Breast epithelium (tissue), 3 donors: ENCODE data around the gene AKT3.

Source experiments
- CTCF ChIP-seq, 3 donors: fragments of 450-650 bp; IDR thresholded peaks; one replicate each; pipeline ENCODE4 v1.5.1; 2016 to 2017; ENCODE audit warnings: antibody characterized with exemption in 3 of 3, mild to moderate bottlenecking in 3 of 3, moderate library complexity in 3 of 3
- POLR2A ChIP-seq: fragments of 450-650 bp; IDR thresholded peaks from one replicate; pipeline ENCODE4 v1.6.1; 2016; ENCODE audit warnings: antibody characterized with exemption, mild to moderate bottlenecking, moderate library complexity
- POLR2AphosphoS5 ChIP-seq, 3 donors: sonication (generic); formaldehyde crosslinking; IDR thresholded peaks; one replicate each; pipeline ENCODE4 v1.6.1; 2017; ENCODE audit warnings: antibody characterized with exemption in 3 of 3

- TF ChIP-seq POLR2AphosphoS5 (IDR thresholded peaks at IDR 0.05) (no peak), CTCF (IDR thresholded peaks at IDR 0.05) (no peak), POLR2A (no peak)
Measured at GRCh38 chr1:243505986-243506689, 343.9 kb downstream of the AKT3 start.
